HepG2 (cell line): ENCODE data around the gene MSANTD1. TPM values are rescaled to one million over a fixed set of nuclear protein-coding genes. Genes with fewer than 3 reads are reported as not detected.
A peak's percentile ranks its signal among the peaks of the same experiment; 100 is the strongest.

Source experiments
- CBX1 ChIP-seq: IDR thresholded peaks from one replicate; pipeline ENCODE4 v1.6.1; 2016; ENCODE audit warnings: antibody characterized with exemption, low read depth
- CBX5 ChIP-seq: sonication (generic); formaldehyde crosslinking; IDR thresholded peaks from 2 replicates; pipeline ENCODE4 v1.4.0; 2020; ENCODE audit warnings: missing genetic modification reagents, borderline replicate concordance
- EEA1 ChIP-seq: sonication (generic); formaldehyde crosslinking; IDR thresholded peaks from 2 replicates; pipeline ENCODE4 v1.5.1; 2020; ENCODE audit warnings: mild to moderate bottlenecking, missing genetic modification reagents, borderline replicate concordance
- HNRNPH1 ChIP-seq: fragments of 200-400 bp; formaldehyde crosslinking; optimal IDR thresholded peaks from 2 replicates; pipeline ENCODE3; 2017; ENCODE audit warnings: mild to moderate bottlenecking, low read depth, low read length
- ISL2 ChIP-seq: sonication (generic); formaldehyde crosslinking; IDR thresholded peaks from 2 replicates; pipeline ENCODE4 v1.5.0; 2020; ENCODE audit warnings: missing genetic modification reagents
- MEIS2 ChIP-seq: sonication (generic); formaldehyde crosslinking; IDR thresholded peaks from 2 replicates; pipeline ENCODE4 v1.9.0; 2021; ENCODE audit warnings: mild to moderate bottlenecking, missing genetic modification reagents
- NFYB ChIP-seq: sonication (generic); formaldehyde crosslinking; IDR thresholded peaks from 2 replicates; pipeline ENCODE4 v1.4.0; 2020; ENCODE audit warnings: missing genetic modification reagents
- PCBP2 ChIP-seq: fragments of 200-400 bp; formaldehyde crosslinking; optimal IDR thresholded peaks from 2 replicates; pipeline ENCODE3; 2018; ENCODE audit warnings: low read length, low read depth; ENCODE audit not compliant: poor library complexity, severe bottlenecking
- PHF5A ChIP-seq: IDR thresholded peaks from one replicate; pipeline ENCODE4 v1.6.1; 2018; ENCODE audit warnings: low read depth, missing genetic modification reagents; ENCODE audit not compliant: unreplicated experiment
- SMYD3 ChIP-seq: sonication (generic); formaldehyde crosslinking; IDR thresholded peaks from 2 replicates; pipeline ENCODE4 v1.8.1; 2023; ENCODE audit warnings: mild to moderate bottlenecking, missing genetic modification reagents
- SOX6 ChIP-seq, 2 experiments: fragments of 450-650 bp in 1 of 2; sonication (generic) in 1 of 2; formaldehyde crosslinking in 1 of 2; IDR thresholded peaks; 2 replicates each; pipeline versions ENCODE4 v1.4.0 to v1.6.1; 2017 to 2020; ENCODE audit warnings: antibody characterized with exemption in 1 of 2, mild to moderate bottlenecking in 1 of 2, missing genetic modification reagents in 1 of 2
- ZBTB21 ChIP-seq: sonication (generic); formaldehyde crosslinking; IDR thresholded peaks from 2 replicates; pipeline ENCODE4 v1.4.0; 2020; ENCODE audit warnings: missing genetic modification reagents
- ZKSCAN8 ChIP-seq: IDR thresholded peaks from 2 replicates; pipeline ENCODE4 v1.6.1; 2016; ENCODE audit warnings: borderline replicate concordance, missing genetic modification reagents, missing compliant biosample characterization
- ZNF264 ChIP-seq: sonication (generic); formaldehyde crosslinking; IDR thresholded peaks from 2 replicates; pipeline ENCODE4 v1.4.0; 2020; ENCODE audit warnings: missing genetic modification reagents
- ZNF644 ChIP-seq: IDR thresholded peaks from 2 replicates; pipeline ENCODE4 v1.6.1; 2016; ENCODE audit warnings: low read depth
- ZNF660 ChIP-seq: sonication (generic); formaldehyde crosslinking; IDR thresholded peaks from 2 replicates; pipeline ENCODE4 v1.5.1; 2020; ENCODE audit warnings: mild to moderate bottlenecking, low read depth, missing genetic modification reagents, borderline replicate concordance
- polyA plus RNA-seq, 8 experiments: library from polyadenylated mRNA; depleted of rRNA in 3 of 8; stranded (reverse) in 7 of 8; unstranded in 1 of 8; fragments of >200 nt; fragmentation: Illumina TruSeq in 4 of 8; extraction: Trizol in 4 of 8; gene quantifications; 2 replicates each; pipeline versions ENCODE4 v1.2.1 to v1.2.3, GENCODE V29; 2011 to 2016; ENCODE audit warnings: low read depth in 4 of 8, missing spikeins in 1 of 8, mixed read lengths in 1 of 8; ENCODE audit not compliant: insufficient read depth in 1 of 8
- total RNA-seq, 5 experiments: library from RNA; depleted of rRNA; stranded (reverse); fragments of >200 nt; fragmentation: Illumina TruSeq; extraction: Trizol; gene quantifications; 2 replicates each; pipeline ENCODE4 v1.2.3, GENCODE V29; 2016; ENCODE audit warnings: low read depth in 1 of 5
- TF ChIP-seq, protein P1 (sequence below): sonication (generic); formaldehyde crosslinking; IDR thresholded peaks from 2 replicates; pipeline ENCODE4 v1.9.0; 2021; ENCODE audit warnings: missing genetic modification reagents, mild to moderate bottlenecking, borderline replicate concordance
- TF ChIP-seq, protein P2 (sequence below): sonication (generic); formaldehyde crosslinking; IDR thresholded peaks from 2 replicates; pipeline ENCODE4 v1.5.1; 2020; ENCODE audit warnings: missing genetic modification reagents, mild to moderate bottlenecking, borderline replicate concordance
- TF ChIP-seq, protein P3 (sequence below): sonication (generic); formaldehyde crosslinking; IDR thresholded peaks from 2 replicates; pipeline ENCODE4 v1.8.0; 2022; ENCODE audit warnings: mild to moderate bottlenecking, missing genetic modification reagents, moderate library complexity
- TF ChIP-seq, protein P4 (sequence below): sonication (generic); formaldehyde crosslinking; IDR thresholded peaks from 2 replicates; pipeline ENCODE4; 2020; ENCODE audit warnings: missing genetic modification reagents, mild to moderate bottlenecking, borderline replicate concordance
- TF ChIP-seq, protein P5 (sequence below): sonication (generic); formaldehyde crosslinking; IDR thresholded peaks from 2 replicates; pipeline ENCODE4 v1.4.0; 2020; ENCODE audit warnings: missing genetic modification reagents, borderline replicate concordance

Gene MSANTD1
- total and polyA plus RNA-seq, 2 of the 13 experiments (the other 11 are each of a cell fraction or from before 2014, with no cell fraction given) = 0.22 to 0.40 TPM

DNA sequence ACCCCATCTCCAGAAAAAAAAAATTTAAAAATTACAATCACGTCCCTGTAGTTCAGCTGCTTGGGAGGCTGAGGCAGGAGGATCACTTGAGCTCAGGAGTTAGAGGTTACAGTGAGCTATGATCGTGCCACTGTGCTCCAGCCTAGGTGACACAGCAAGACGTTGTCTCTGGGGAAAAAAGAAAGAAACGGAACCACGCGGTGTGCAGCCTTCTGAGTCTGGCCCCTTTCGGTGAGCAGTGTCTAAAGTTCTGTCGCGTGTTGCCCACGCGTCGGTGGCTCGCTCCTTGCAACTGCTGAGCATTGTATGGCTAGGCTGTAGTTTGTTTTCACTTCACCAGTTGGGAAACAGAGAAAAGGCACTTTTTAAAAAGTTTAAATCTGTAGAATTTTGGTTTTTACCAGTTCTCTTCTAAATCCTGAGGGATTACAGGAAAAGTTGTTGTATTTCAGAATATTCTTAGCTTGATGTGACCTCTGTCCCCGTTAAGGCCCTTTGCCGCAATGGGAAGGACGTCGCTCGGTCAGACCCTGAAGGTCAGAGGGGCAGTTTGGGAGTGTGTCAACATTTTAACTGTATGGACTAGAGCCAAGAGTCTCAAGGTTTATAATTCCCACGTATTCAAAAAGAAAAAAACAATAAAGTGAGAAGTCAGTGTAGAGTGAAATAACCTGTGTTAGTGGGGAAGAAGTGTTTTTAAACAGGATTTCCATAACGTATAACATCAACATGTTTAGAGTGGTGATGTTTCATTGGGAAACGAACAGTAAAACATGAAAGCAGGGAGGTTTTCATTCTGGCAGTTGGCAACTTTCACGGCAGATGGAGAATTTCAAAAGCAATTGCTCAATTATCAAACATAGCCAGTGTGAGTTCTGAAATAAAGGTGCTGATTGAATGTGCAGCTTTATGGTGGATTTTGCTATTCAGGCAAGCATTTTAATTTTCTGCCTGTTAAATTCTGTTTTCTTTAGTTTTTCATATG, 45.8 kb upstream of the MSANTD1 start (continued):
- 0 out of 2 replicates have a peak, but pooled peaks have one; percentile 33 for TF ChIP-seq SMYD3 (CRISPR knock-in tag)
- TF ChIP-seq MEIS2 = no peak
- TF ChIP-seq ZBTB21 (CRISPR knock-in tag) = no peak
- no peak for TF ChIP-seq ZNF264
- no peak for TF ChIP-seq SOX6 (IDR thresholded peaks at IDR 0.05)
- TF ChIP-seq SOX6 (CRISPR knock-in tag; IDR thresholded peaks at IDR 0.05) = peak; percentile 10; the same call in 1 of the 2 replicates
- TF ChIP-seq HNRNPH1 = no peak
- TF ChIP-seq CBX1 = no peak
- no peak for TF ChIP-seq NFYB
- no peak for TF ChIP-seq CBX5
- TF ChIP-seq, protein P1, sequence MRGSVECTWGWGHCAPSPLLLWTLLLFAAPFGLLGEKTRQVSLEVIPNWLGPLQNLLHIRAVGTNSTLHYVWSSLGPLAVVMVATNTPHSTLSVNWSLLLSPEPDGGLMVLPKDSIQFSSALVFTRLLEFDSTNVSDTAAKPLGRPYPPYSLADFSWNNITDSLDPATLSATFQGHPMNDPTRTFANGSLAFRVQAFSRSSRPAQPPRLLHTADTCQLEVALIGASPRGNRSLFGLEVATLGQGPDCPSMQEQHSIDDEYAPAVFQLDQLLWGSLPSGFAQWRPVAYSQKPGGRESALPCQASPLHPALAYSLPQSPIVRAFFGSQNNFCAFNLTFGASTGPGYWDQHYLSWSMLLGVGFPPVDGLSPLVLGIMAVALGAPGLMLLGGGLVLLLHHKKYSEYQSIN (CRISPR knock-in tag) = no peak
- TF ChIP-seq ISL2 = 0 out of 2 replicates have a peak, but pooled peaks have one; percentile 24
- TF ChIP-seq, protein P2, sequence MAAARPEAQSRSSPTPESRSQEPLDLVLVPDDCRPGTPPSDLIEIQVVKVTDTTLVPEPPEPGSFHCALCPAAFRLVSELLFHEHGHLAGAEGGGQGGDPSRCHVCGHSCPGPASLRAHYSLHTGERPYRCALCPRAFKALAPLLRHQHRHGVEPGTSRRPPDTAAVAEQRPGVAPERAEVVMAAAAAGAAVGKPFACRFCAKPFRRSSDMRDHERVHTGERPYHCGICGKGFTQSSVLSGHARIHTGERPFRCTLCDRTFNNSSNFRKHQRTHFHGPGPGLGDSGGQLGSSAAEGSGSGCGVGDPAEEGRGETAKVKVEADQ (CRISPR knock-in tag) = no peak
- TF ChIP-seq PCBP2 = no peak
- TF ChIP-seq, protein P3, sequence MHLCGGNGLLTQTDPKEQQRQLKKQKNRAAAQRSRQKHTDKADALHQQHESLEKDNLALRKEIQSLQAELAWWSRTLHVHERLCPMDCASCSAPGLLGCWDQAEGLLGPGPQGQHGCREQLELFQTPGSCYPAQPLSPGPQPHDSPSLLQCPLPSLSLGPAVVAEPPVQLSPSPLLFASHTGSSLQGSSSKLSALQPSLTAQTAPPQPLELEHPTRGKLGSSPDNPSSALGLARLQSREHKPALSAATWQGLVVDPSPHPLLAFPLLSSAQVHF (CRISPR knock-in tag) = no peak
- TF ChIP-seq ZNF660 (CRISPR knock-in tag) = no peak
- TF ChIP-seq EEA1 (CRISPR knock-in tag) = no peak
- no peak for TF ChIP-seq ZKSCAN8 (CRISPR knock-in tag)
- TF ChIP-seq, protein P4, sequence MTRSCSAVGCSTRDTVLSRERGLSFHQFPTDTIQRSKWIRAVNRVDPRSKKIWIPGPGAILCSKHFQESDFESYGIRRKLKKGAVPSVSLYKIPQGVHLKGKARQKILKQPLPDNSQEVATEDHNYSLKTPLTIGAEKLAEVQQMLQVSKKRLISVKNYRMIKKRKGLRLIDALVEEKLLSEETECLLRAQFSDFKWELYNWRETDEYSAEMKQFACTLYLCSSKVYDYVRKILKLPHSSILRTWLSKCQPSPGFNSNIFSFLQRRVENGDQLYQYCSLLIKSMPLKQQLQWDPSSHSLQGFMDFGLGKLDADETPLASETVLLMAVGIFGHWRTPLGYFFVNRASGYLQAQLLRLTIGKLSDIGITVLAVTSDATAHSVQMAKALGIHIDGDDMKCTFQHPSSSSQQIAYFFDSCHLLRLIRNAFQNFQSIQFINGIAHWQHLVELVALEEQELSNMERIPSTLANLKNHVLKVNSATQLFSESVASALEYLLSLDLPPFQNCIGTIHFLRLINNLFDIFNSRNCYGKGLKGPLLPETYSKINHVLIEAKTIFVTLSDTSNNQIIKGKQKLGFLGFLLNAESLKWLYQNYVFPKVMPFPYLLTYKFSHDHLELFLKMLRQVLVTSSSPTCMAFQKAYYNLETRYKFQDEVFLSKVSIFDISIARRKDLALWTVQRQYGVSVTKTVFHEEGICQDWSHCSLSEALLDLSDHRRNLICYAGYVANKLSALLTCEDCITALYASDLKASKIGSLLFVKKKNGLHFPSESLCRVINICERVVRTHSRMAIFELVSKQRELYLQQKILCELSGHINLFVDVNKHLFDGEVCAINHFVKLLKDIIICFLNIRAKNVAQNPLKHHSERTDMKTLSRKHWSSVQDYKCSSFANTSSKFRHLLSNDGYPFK (CRISPR knock-in tag) = no peak
- TF ChIP-seq ZNF644 (CRISPR knock-in tag) = no peak
- no peak for TF ChIP-seq PHF5A (CRISPR knock-in tag)
- TF ChIP-seq, protein P5, sequence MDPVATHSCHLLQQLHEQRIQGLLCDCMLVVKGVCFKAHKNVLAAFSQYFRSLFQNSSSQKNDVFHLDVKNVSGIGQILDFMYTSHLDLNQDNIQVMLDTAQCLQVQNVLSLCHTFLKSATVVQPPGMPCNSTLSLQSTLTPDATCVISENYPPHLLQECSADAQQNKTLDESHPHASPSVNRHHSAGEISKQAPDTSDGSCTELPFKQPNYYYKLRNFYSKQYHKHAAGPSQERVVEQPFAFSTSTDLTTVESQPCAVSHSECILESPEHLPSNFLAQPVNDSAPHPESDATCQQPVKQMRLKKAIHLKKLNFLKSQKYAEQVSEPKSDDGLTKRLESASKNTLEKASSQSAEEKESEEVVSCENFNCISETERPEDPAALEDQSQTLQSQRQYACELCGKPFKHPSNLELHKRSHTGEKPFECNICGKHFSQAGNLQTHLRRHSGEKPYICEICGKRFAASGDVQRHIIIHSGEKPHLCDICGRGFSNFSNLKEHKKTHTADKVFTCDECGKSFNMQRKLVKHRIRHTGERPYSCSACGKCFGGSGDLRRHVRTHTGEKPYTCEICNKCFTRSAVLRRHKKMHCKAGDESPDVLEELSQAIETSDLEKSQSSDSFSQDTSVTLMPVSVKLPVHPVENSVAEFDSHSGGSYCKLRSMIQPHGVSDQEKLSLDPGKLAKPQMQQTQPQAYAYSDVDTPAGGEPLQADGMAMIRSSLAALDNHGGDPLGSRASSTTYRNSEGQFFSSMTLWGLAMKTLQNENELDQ = no peak
